Lower leg skin (tissue), 4 donors: ENCODE results near the gene NAPG. TPM values are rescaled to one million over a fixed set of nuclear protein-coding genes. Genes with fewer than 3 reads are reported as not detected.

Experiments
- DNase-seq, 2 donors: peaks; one replicate each; pipeline ENCODE4 v3.0.0-alpha.2; 2019; ENCODE audit warnings: low spot score in 2 of 2
- H3K4me3 ChIP-seq: fragments of 200-600 bp; sonication (generic); 2 replicates; pipeline ENCODE4 v1.5.1; 2017; ENCODE audit warnings: mild to moderate bottlenecking, low read depth; ENCODE audit not compliant: poor library complexity, severe bottlenecking
- CTCF ChIP-seq, 3 donors: fragments of 450-650 bp; IDR thresholded peaks; one replicate each; pipeline ENCODE4 v1.5.1; 2016; ENCODE audit warnings: antibody characterized with exemption in 3 of 3, mild to moderate bottlenecking in 3 of 3, moderate library complexity in 2 of 3
- POLR2A ChIP-seq, 2 donors: fragments of 450-650 bp; IDR thresholded peaks; one replicate each; pipeline ENCODE4 v1.6.1; 2016 to 2017; ENCODE audit warnings: antibody characterized with exemption in 2 of 2, mild to moderate bottlenecking in 1 of 2, moderate library complexity in 1 of 2
- WGBS, 2 donors: methylation state at CpG; one replicate each; pipeline ENCODE4 v1.1.5; 2018; 5-methylcytosine and 5-hydroxymethylcytosine counted together
- intact Hi-C: fragments of 100-400 bp; cut with DNase I; formaldehyde crosslinking; loops from one replicate; pipeline ENCODE4 v1.15.0; 2023; ENCODE audit warnings: low total_unique reads
- total RNA-seq, 4 donors: library from RNA; depleted of rRNA; stranded (reverse); fragments of >200 nt; gene quantifications; one replicate each; pipeline ENCODE4 v1.1.0, GENCODE V29; 2016

Gene NAPG
- 10 to 100 TPM; 15.6 to 25.7 (median 22.0) TPM for total RNA-seq

- WGBS, 2 donors = 0% methylated on average over 40 to 45 of the region's 68 CpGs
- TF ChIP-seq POLR2A (IDR thresholded peaks at IDR 0.05) (no peak), CTCF (IDR thresholded peaks at IDR 0.05) (no peak)
- DNase-seq = peak; percentile 84 to 97
- intact Hi-C loops = no loop called here
- peak within 1 kb of the TSS; percentile 59 for H3K4me3 ChIP-seq
Measured at GRCh38 chr18:10525697-10526560, at the start of gene NAPG. NAPG (plus strand) TSS chr18:10526027; CDS start chr18:10526103, 76 bp downstream.

GRCh38 chr18:10476338-10476791, 49.5 kb upstream of the NAPG start:
- no peak for TF ChIP-seq CTCF (IDR thresholded peaks at IDR 0.05)
- TF ChIP-seq POLR2A (IDR thresholded peaks at IDR 0.05) = no peak
- WGBS, 2 donors = 19 to 22% methylated on average over 9 of the region's 9 CpGs
- DNase-seq = no peak
- H3K4me3 ChIP-seq = no peak overlapping the region
- intact Hi-C loops = no loop called here

GRCh38 chr18:10477121-10477862, 48.5 kb upstream of the NAPG start:
- WGBS, 2 donors = 46 to 54% methylated on average over 3 of the region's 3 CpGs
- H3K4me3 ChIP-seq = no peak overlapping the region
- TF ChIP-seq POLR2A (IDR thresholded peaks at IDR 0.05) (no peak), CTCF (IDR thresholded peaks at IDR 0.05) (no peak)
- intact Hi-C loops = no loop called here
- no peak for DNase-seq

- TF ChIP-seq POLR2A (IDR thresholded peaks at IDR 0.05) (no peak), CTCF (IDR thresholded peaks at IDR 0.05) (no peak)
- DNase-seq = no peak
- no peak overlapping the region for H3K4me3 ChIP-seq
- WGBS, 2 donors = 78 to 82% methylated on average over 2 of the region's 2 CpGs
- intact Hi-C loops = no loop called here
Measured at GRCh38 chr18:10477863-10478260, 48.0 kb upstream of the NAPG start.

- DNase-seq = no peak
- H3K4me3 ChIP-seq = no peak overlapping the region
- no peak for TF ChIP-seq CTCF (IDR thresholded peaks at IDR 0.05)
- TF ChIP-seq POLR2A (IDR thresholded peaks at IDR 0.05) = no peak
- WGBS, 2 donors = 71% methylated on average over 9 of the region's 9 CpGs
- intact Hi-C loops = no loop called here
Measured at GRCh38 chr18:10481831-10482230, 44.0 kb upstream of the NAPG start.
